ENCODE measurements around the gene RAB42.

DNA sequence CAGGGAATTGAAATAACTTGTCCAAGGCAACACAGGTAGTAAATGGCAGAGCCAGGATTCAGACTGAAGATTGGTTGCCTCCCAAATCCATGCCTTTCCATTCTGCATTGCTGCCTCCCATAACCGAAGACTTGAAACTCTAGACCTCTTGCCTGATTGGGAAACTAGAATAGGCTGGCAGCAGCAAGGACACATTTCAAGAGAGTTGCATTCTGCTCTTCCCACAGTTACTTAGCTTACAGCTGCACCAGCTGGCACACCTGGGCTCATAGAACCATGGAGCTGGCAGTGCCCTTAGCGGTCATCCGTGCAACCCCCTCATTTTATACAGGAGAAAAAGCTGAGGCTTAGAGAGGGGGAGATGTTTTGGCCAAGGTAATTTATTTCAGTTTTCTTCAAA, 31.2 kb upstream of the RAB42 start:
- TF ChIP-seq, protein P1, sequence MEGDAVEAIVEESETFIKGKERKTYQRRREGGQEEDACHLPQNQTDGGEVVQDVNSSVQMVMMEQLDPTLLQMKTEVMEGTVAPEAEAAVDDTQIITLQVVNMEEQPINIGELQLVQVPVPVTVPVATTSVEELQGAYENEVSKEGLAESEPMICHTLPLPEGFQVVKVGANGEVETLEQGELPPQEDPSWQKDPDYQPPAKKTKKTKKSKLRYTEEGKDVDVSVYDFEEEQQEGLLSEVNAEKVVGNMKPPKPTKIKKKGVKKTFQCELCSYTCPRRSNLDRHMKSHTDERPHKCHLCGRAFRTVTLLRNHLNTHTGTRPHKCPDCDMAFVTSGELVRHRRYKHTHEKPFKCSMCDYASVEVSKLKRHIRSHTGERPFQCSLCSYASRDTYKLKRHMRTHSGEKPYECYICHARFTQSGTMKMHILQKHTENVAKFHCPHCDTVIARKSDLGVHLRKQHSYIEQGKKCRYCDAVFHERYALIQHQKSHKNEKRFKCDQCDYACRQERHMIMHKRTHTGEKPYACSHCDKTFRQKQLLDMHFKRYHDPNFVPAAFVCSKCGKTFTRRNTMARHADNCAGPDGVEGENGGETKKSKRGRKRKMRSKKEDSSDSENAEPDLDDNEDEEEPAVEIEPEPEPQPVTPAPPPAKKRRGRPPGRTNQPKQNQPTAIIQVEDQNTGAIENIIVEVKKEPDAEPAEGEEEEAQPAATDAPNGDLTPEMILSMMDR (IDR thresholded peaks at IDR 0.05; ENCODE audit: insufficient read depth, low read length, poor library complexity, severe bottlenecking): no peak
- TF ChIP-seq EZH2phosphoT487 (conservative IDR thresholded peaks at IDR 0.05; ENCODE audit: low read length): no peak
